ENCODE data around the gene ANKRD60. TPM values are rescaled to one million over a fixed set of nuclear protein-coding genes. Genes with fewer than 3 reads are reported as not detected.

The ANKRD60 gene
- total RNA-seq, 1 experiment from 2014 or later, result not detected

GRCh38 chr20:58251979-58252591 is 23.6 kb upstream of the ANKRD60 start:
- ChIA-PET POLR2A (no interaction called here), CTCF (interaction anchor here (0.5 to 0.6 kb wide), 2 partner anchors 107 to 400 kb away, joined by 3 to 4 read pairs; no protein-coding TSS in a partner anchor)

GRCh38 chr20:58251348-58251978 is 23.0 kb upstream of the ANKRD60 start:
- Mint-ChIP-seq H3K4me1 (peaks cover 7% of the 10 kb centered on the region), H3K36me3 (peaks cover 27% of the 10 kb centered on the region), H3K27me3 (ENCODE audit: low read depth) (no peaks in the 10 kb centered on the region), H3K9me3 (peaks cover 18% of the 10 kb centered on the region), H3K4me3 (no peak overlapping the region), H3K27ac (no peak overlapping the region)
- ATAC-seq (no peak), DNase-seq (ENCODE audit: low spot score) (no peak)
- POLR2A ChIA-PET, result no interaction called here
- CTCF ChIA-PET, result no interaction called here
- TF ChIP-seq ATF2 (CRISPR knock-in tag; IDR thresholded peaks at IDR 0.05; ENCODE audit: borderline replicate concordance, low read depth) (no peak), MYBL2 (CRISPR knock-in tag; IDR thresholded peaks at IDR 0.05) (no peak), MLX (CRISPR knock-in tag; IDR thresholded peaks at IDR 0.05) (no peak), PRRX2 (CRISPR knock-in tag; IDR thresholded peaks at IDR 0.05) (no peak)

More at GRCh38 chr20:58251979-58252591, 23.6 kb upstream of the ANKRD60 start:
- Mint-ChIP-seq H3K27me3 (ENCODE audit: low read depth) (no peaks in the 10 kb centered on the region), H3K9me3 (peaks cover 18% of the 10 kb centered on the region), H3K36me3 (peaks cover 22% of the 10 kb centered on the region), H3K4me3 (no peak overlapping the region), H3K4me1 (peaks cover 9% of the 10 kb centered on the region), H3K27ac (no peak overlapping the region)
- no peak for DNase-seq (ENCODE audit: low spot score)
- ATAC-seq, result no peak
- TF ChIP-seq GABPB1 (CRISPR knock-in tag; IDR thresholded peaks at IDR 0.05) (peak; percentile 92), PREB (CRISPR knock-in tag; IDR thresholded peaks at IDR 0.05; ENCODE audit: borderline replicate concordance) (no peak), ZNF219 (CRISPR knock-in tag; IDR thresholded peaks at IDR 0.05; ENCODE audit: borderline replicate concordance) (no peak)

GRCh38 chr20:58246346-58246745 is 17.9 kb upstream of the ANKRD60 start:
- DNase-seq (ENCODE audit: low spot score), result peak; percentile 30
- Mint-ChIP-seq H3K36me3 (peaks cover 34% of the 10 kb centered on the region), H3K27me3 (ENCODE audit: low read depth) (no peaks in the 10 kb centered on the region), H3K27ac (peak overlapping the region; percentile 87), H3K4me3 (no peak overlapping the region), H3K9me3 (no peaks in the 10 kb centered on the region), H3K4me1 (peaks cover 10% of the 10 kb centered on the region)
- ChIA-PET CTCF (interaction anchor here (0.6 to 4.5 kb wide), 9 partner anchors 41 to 406 kb away, joined by 3 to 25 read pairs (median 4); partner anchors contain the start of genes RAB22A and VAPB), POLR2A (interaction anchor here (1.0 kb wide), 1 partner anchor 21 kb away, joined by 3 read pairs; no protein-coding TSS in a partner anchor)
- ATAC-seq, result peak; percentile 79
- TF ChIP-seq ZNF121 (CRISPR knock-in tag; IDR thresholded peaks at IDR 0.05) (no peak), ZBTB21 (CRISPR knock-in tag; IDR thresholded peaks at IDR 0.05; ENCODE audit: borderline replicate concordance) (no peak), NFYB (CRISPR knock-in tag; conservative IDR thresholded peaks at IDR 0.05; ENCODE audit: low read depth) (no peak), IRF2 (CRISPR knock-in tag; IDR thresholded peaks at IDR 0.05; ENCODE audit: borderline replicate concordance, low read depth) (no peak), FOXP1 (CRISPR knock-in tag; IDR thresholded peaks at IDR 0.05; ENCODE audit: borderline replicate concordance) (no peak), MAX (CRISPR knock-in tag; IDR thresholded peaks at IDR 0.05) (no peak), GABPB1 (CRISPR knock-in tag; IDR thresholded peaks at IDR 0.05) (no peak), MLX (CRISPR knock-in tag; IDR thresholded peaks at IDR 0.05) (no peak), IRF1 (CRISPR knock-in tag; IDR thresholded peaks at IDR 0.05) (no peak), PRDM15 (CRISPR knock-in tag; IDR thresholded peaks at IDR 0.05) (no peak), USF2 (CRISPR knock-in tag; IDR thresholded peaks at IDR 0.05) (no peak), NFE2L1 (CRISPR knock-in tag; IDR thresholded peaks at IDR 0.05) (no peak), FOXJ3 (CRISPR knock-in tag; IDR thresholded peaks at IDR 0.05; ENCODE audit: borderline replicate concordance) (no peak), NR1H2 (CRISPR knock-in tag; IDR thresholded peaks at IDR 0.05) (no peak)

Data from WTC11 (cell line).